ENCODE measurements around the gene MYH9. TPM values are rescaled to one million over a fixed set of nuclear protein-coding genes. Genes with fewer than 3 reads are reported as not detected.
"Not testable (repeated sequence)": the region's sequence is repeated elsewhere in the genome, so short reads cannot be mapped to it uniquely, and the experiment has no call there.

Gene MYH9
- total and polyA plus RNA-seq, 5 experiments from 2014 or later = 51.2 to 718 (median 389) TPM

GRCh38 chr22:36290391-36291075, 97.2 kb downstream of the MYH9 start:
- ATAC-seq, H3K27me3 Mint-ChIP-seq, DNase-seq: not testable (repeated sequence)
- peaks cover 27 to 64% (median 55%) of the 10 kb centered on the region in 4 donors for H3K4me1 Mint-ChIP-seq
- POLR2A ChIA-PET = interaction anchor here (1.0 to 3.1 kb wide), 5 partner anchors 13 to 87 kb away, joined by 3 to 17 read pairs (median 6); no protein-coding TSS in a partner anchor
- peaks cover 12 to 92% (median 48%) of the 10 kb centered on the region in 3 donors for H3K36me3 Mint-ChIP-seq
- H3K27ac Mint-ChIP-seq = peak overlapping the region in 7 of 10 donors; percentile 14 to 95 (median 67)
- peak overlapping the region in 4 of 10 donors; percentile 10 to 81 (median 28) for H3K4me3 Mint-ChIP-seq
- peaks cover 0 to 12% (median 0%) of the 10 kb centered on the region in 9 donors for H3K9me3 Mint-ChIP-seq

- H3K4me3 Mint-ChIP-seq = peak overlapping the region; percentile 36 to 89 (median 82)
- peak overlapping the region; percentile 88 to 98 (median 95) for H3K27ac Mint-ChIP-seq
- ATAC-seq (peak; percentile 77 to 90), DNase-seq (peak in 8 of 10 donors; percentile 48 to 81 (median 70))
- H3K9me3 Mint-ChIP-seq = peaks cover 0 to 12% (median 0%) of the 10 kb centered on the region in 9 donors
- POLR2A ChIA-PET = interaction anchor here (1.0 to 3.1 kb wide), 5 partner anchors 12 to 88 kb away, joined by 3 to 17 read pairs (median 6); no protein-coding TSS in a partner anchor
- H3K36me3 Mint-ChIP-seq = peaks cover 12 to 89% (median 43%) of the 10 kb centered on the region in 3 donors
- not testable (repeated sequence) for H3K27me3 Mint-ChIP-seq
- H3K4me1 Mint-ChIP-seq = peaks cover 27 to 63% (median 55%) of the 10 kb centered on the region in 4 donors
These were observed 97.8 kb downstream of the MYH9 start for GRCh38 chr22:36289948-36290371.

- POLR2A ChIA-PET = interaction anchor here (0.8 to 3.1 kb wide), 8 partner anchors 9 to 195 kb away, joined by 3 to 17 read pairs (median 4); no protein-coding TSS in a partner anchor
- Mint-ChIP-seq H3K4me1 (peaks cover 27 to 61% (median 55%) of the 10 kb centered on the region in 4 donors), H3K4me3 (peak overlapping the region; percentile 36 to 89 (median 82)), H3K9me3 (peaks cover 0 to 12% (median 0%) of the 10 kb centered on the region in 9 donors), H3K27ac (peak overlapping the region; percentile 88 to 98 (median 95)), H3K36me3 (peaks cover 12 to 89% (median 38%) of the 10 kb centered on the region in 3 donors), H3K27me3 (no peaks in the 10 kb centered on the region)
- DNase-seq (no peak), ATAC-seq (no peak)
These were observed 98.3 kb downstream of the MYH9 start for GRCh38 chr22:36289406-36289870.

- ATAC-seq (no peak), DNase-seq (no peak)
- H3K27ac Mint-ChIP-seq = peak overlapping the region; percentile 88 to 98 (median 95)
- peaks cover 0 to 12% (median 0%) of the 10 kb centered on the region in 9 donors for H3K9me3 Mint-ChIP-seq
- peaks cover 12 to 88% (median 34%) of the 10 kb centered on the region in 3 donors for H3K36me3 Mint-ChIP-seq
- POLR2A ChIA-PET = interaction anchor here (0.5 to 3.1 kb wide), 8 partner anchors 8 to 195 kb away, joined by 3 to 17 read pairs (median 5); partner anchors contain the start of gene TXN2
- peak overlapping the region in 8 of 10 donors; percentile 18 to 89 (median 70) for H3K4me3 Mint-ChIP-seq
- no peaks in the 10 kb centered on the region for H3K27me3 Mint-ChIP-seq
- H3K4me1 Mint-ChIP-seq = peaks cover 30 to 58% (median 51%) of the 10 kb centered on the region in 4 donors
These were observed 99.0 kb downstream of the MYH9 start for GRCh38 chr22:36288571-36289405.

GRCh38 chr22:36287881-36288515, 99.8 kb downstream of the MYH9 start:
- H3K9me3 Mint-ChIP-seq = peaks cover 0 to 12% (median 0%) of the 10 kb centered on the region in 9 donors
- H3K27ac Mint-ChIP-seq = peak overlapping the region; percentile 51 to 96 (median 88)
- POLR2A ChIA-PET = interaction anchor here (0.5 to 3.1 kb wide), 8 partner anchors 7 to 254 kb away, joined by 3 to 17 read pairs (median 4); partner anchors contain the start of gene TXN2
- DNase-seq (no peak), ATAC-seq (no peak)
- peaks cover 12 to 89% (median 34%) of the 10 kb centered on the region in 3 donors for H3K36me3 Mint-ChIP-seq
- peaks cover 30 to 58% (median 51%) of the 10 kb centered on the region in 4 donors for H3K4me1 Mint-ChIP-seq
- peak overlapping the region in 8 of 10 donors; percentile 18 to 82 (median 46) for H3K4me3 Mint-ChIP-seq
- H3K27me3 Mint-ChIP-seq = no peaks in the 10 kb centered on the region

GRCh38 chr22:36286096-36286957, 101.4 kb downstream of the MYH9 start:
- peaks cover 24 to 46% (median 40%) of the 10 kb centered on the region in 4 donors for H3K4me1 Mint-ChIP-seq
- H3K36me3 Mint-ChIP-seq = peaks cover 7 to 90% (median 25%) of the 10 kb centered on the region in 3 donors
- ATAC-seq = peak; percentile 50 to 58
- H3K9me3 Mint-ChIP-seq = peaks cover 0 to 4% (median 0%) of the 10 kb centered on the region in 9 donors
- H3K4me3 Mint-ChIP-seq = peak overlapping the region in 6 of 10 donors; percentile 43 to 78 (median 66)
- POLR2A ChIA-PET = interaction anchor here (1.0 to 1.9 kb wide), 4 partner anchors 8 to 15 kb away, joined by 3 to 9 read pairs (median 5); no protein-coding TSS in a partner anchor
- peak; percentile 47 to 72 (median 67) for DNase-seq
- H3K27ac Mint-ChIP-seq = peak overlapping the region; percentile 77 to 95 (median 89)
- no peaks in the 10 kb centered on the region for H3K27me3 Mint-ChIP-seq

- no peak for ATAC-seq
- peak overlapping the region in 4 of 10 donors; percentile 22 to 95 (median 70) for H3K27ac Mint-ChIP-seq
These were observed 102.2 kb downstream of the MYH9 start for GRCh38 chr22:36285545-36285944.

GRCh38 chr22:36285017-36285416, 102.8 kb downstream of the MYH9 start:
- H3K36me3 Mint-ChIP-seq = peaks cover 7 to 93% (median 24%) of the 10 kb centered on the region in 3 donors
- H3K27ac Mint-ChIP-seq = peak overlapping the region in 2 of 10 donors; percentile 18 to 34
- H3K4me1 Mint-ChIP-seq = peaks cover 24 to 42% (median 37%) of the 10 kb centered on the region in 4 donors
- DNase-seq (peak in 1 of 10 donors; percentile 34), ATAC-seq (no peak)
- H3K27me3 Mint-ChIP-seq = no peaks in the 10 kb centered on the region
- H3K4me3 Mint-ChIP-seq = no peak overlapping the region
- POLR2A ChIA-PET = interaction anchor here (1.7 to 1.9 kb wide), 2 partner anchors 10 kb away, joined by 6 to 9 read pairs; no protein-coding TSS in a partner anchor
- peaks cover 0 to 2% (median 0%) of the 10 kb centered on the region in 9 donors for H3K9me3 Mint-ChIP-seq

More at GRCh38 chr22:36285545-36285944, 102.2 kb downstream of the MYH9 start:
- no peak overlapping the region for H3K4me3 Mint-ChIP-seq
- H3K27me3 Mint-ChIP-seq = no peaks in the 10 kb centered on the region
- H3K9me3 Mint-ChIP-seq = peaks cover 0 to 4% (median 0%) of the 10 kb centered on the region in 9 donors
- peaks cover 24 to 44% (median 39%) of the 10 kb centered on the region in 4 donors for H3K4me1 Mint-ChIP-seq
- peaks cover 7 to 92% (median 24%) of the 10 kb centered on the region in 3 donors for H3K36me3 Mint-ChIP-seq
- peak in 1 of 10 donors; percentile 59 for DNase-seq
- POLR2A ChIA-PET = interaction anchor here (1.9 kb wide), 1 partner anchor 9 kb away, joined by 9 read pairs; no protein-coding TSS in a partner anchor

GRCh38 chr22:36284171-36284571, 103.6 kb downstream of the MYH9 start:
- peak in 1 of 10 donors; percentile 24 for DNase-seq
- no peaks in the 10 kb centered on the region for H3K27me3 Mint-ChIP-seq
- peak overlapping the region in 1 of 10 donors; percentile 16 for H3K4me3 Mint-ChIP-seq
- no peaks in the 10 kb centered on the region for H3K9me3 Mint-ChIP-seq
- POLR2A ChIA-PET = interaction anchor here (1.2 to 1.7 kb wide), 3 partner anchors 9 to 44 kb away, joined by 3 to 6 read pairs (median 5); no protein-coding TSS in a partner anchor
- peaks cover 0 to 90% (median 17%) of the 10 kb centered on the region in 3 donors for H3K36me3 Mint-ChIP-seq
- peaks cover 20 to 33% (median 29%) of the 10 kb centered on the region in 4 donors for H3K4me1 Mint-ChIP-seq
- ATAC-seq = no peak
- H3K27ac Mint-ChIP-seq = peak overlapping the region in 7 of 10 donors; percentile 1 to 78 (median 53)

- Mint-ChIP-seq H3K9me3 (no peaks in the 10 kb centered on the region), H3K4me1 (peaks cover 12 to 30% (median 25%) of the 10 kb centered on the region in 4 donors), H3K36me3 (peaks cover 0 to 74% (median 16%) of the 10 kb centered on the region in 3 donors), H3K27ac (peak overlapping the region in 2 of 10 donors; percentile 7 to 83), H3K4me3 (no peak overlapping the region), H3K27me3 (no peaks in the 10 kb centered on the region)
- no peak for ATAC-seq
- DNase-seq = peak in 1 of 10 donors; percentile 63
- POLR2A ChIA-PET = no interaction called here
These were observed 105.4 kb downstream of the MYH9 start for GRCh38 chr22:36282328-36282831.
